Erythroblast (primary cell): ENCODE measurements around the gene MUC13.

Experiments
- GATA1 ChIP-seq: IDR thresholded peaks from 2 replicates; pipeline ENCODE4 v1.6.1; 2011; ENCODE audit warnings: low read depth, mild to moderate bottlenecking, control low read depth, low read length, moderate library complexity
- POLR2A ChIP-seq: IDR thresholded peaks from 2 replicates; pipeline ENCODE4 v1.6.1; 2011; ENCODE audit warnings: mild to moderate bottlenecking, low read length

DNA sequence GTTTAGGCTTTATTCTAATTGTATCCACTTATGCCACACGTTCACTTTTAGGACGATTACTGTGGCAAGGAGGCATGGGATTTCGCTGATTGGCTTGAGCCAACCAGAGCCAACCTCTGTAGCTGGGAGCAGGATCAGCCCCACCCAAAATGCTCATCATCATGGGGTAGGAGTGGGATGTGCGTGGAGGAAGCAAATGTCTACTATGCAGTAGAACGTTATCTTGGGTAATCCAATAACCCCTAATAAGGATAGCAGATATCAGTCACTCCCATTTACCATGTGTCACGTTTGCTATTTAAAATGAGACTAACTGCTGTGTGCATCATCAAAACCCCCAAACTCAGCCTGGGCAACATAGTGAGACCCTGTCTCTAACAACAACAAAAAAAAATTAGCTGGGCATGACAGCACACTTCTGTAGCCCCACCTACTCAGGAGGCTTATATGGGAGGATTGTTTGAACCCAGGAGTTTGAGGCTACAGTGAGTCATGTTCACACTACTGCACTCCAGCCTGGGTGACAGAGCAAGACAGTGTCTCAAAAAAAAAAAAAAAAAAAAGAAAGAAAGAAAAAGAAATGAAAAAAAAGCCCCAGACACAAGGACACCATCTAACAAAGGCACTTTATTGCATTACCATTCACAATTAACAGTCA, 29.6 kb downstream of the MUC13 start:
- TF ChIP-seq POLR2A: no peak
- TF ChIP-seq GATA1: no peak
